ENCODE measurements around the gene CTSO. TPM values are rescaled to one million over a fixed set of nuclear protein-coding genes. Genes with fewer than 3 reads are reported as not detected.

CTSO gene
- total and polyA plus RNA-seq, 2 of the 8 experiments (the other 6 are each of a cell fraction or from before 2014, with no cell fraction given), result 0.39 to 0.41 TPM

- Histone ChIP-seq H3K23ac (ENCODE audit: insufficient read length) (no peak overlapping the region), H2AFZ (ENCODE audit: low read length) (no peak overlapping the region), H3K4me3 (ENCODE audit: extremely low read depth in 1 of 4, insufficient read depth in 2 of 4, low read depth in 3 of 4, low read length in 4 of 4) (no peak overlapping the region), H3K18ac (ENCODE audit: extremely low read depth, low read length) (no peak overlapping the region), H2BK15ac (ENCODE audit: low read length) (no peak overlapping the region), H3K4me1 (replicated peaks in 1 of 4; ENCODE audit: control insufficient read depth in 3 of 4, insufficient read depth in 4 of 4, low read length in 3 of 4) (no peaks in the 10 kb centered on the region), H3K23me2 (ENCODE audit: low read depth, low read length) (no peaks in the 10 kb centered on the region), H3K9me3 (ENCODE audit: insufficient read depth in 2 of 2, low read depth in 1 of 2, low read length in 1 of 2) (peaks cover 5 to 11% of the 10 kb centered on the region in 2 experiments; a peak in 2 of 4 replicates), H4K5ac (ENCODE audit: insufficient read length, low read depth, low read length) (no peak overlapping the region), H4K91ac (replicated peaks; ENCODE audit: insufficient read length, low read length) (no peak overlapping the region), H2BK120ac (replicated peaks; ENCODE audit: low read depth, low read length) (no peak overlapping the region), H3K56ac (replicated peaks; ENCODE audit: insufficient read length, low read depth, low read length) (no peak overlapping the region), H3K27ac (ENCODE audit: low read depth, low read length) (no peak overlapping the region), H3K9ac (replicated peaks in 1 of 4; ENCODE audit: extremely low read depth in 1 of 4, low read depth in 3 of 4, low read length in 3 of 4) (no peak overlapping the region), H2AK5ac (ENCODE audit: low read depth, low read length) (no peak overlapping the region), H3K27me3 (replicated peaks in 1 of 4; ENCODE audit: control insufficient read depth in 3 of 4, extremely low read depth in 1 of 4, insufficient read depth in 3 of 4, low read length in 3 of 4) (no peaks in the 10 kb centered on the region), H2BK5ac (ENCODE audit: low read depth, low read length) (no peak overlapping the region), H2BK20ac (ENCODE audit: low read length) (no peak overlapping the region), H4K8ac (ENCODE audit: extremely low read depth, insufficient read depth, low read length) (no peak overlapping the region), H3K79me1 (ENCODE audit: low read depth, low read length) (no peaks in the 10 kb centered on the region), H2BK12ac (ENCODE audit: low read depth, low read length) (no peak overlapping the region), H3K14ac (ENCODE audit: insufficient read length) (no peak overlapping the region), H3K79me2 (ENCODE audit: control insufficient read depth in 1 of 2, insufficient read depth in 2 of 2, low read length in 2 of 2) (no peaks in the 10 kb centered on the region), H3K36me3 (ENCODE audit: control insufficient read depth in 2 of 4, insufficient read depth in 4 of 4, low read length in 3 of 4) (no peaks in the 10 kb centered on the region), H3K4me2 (ENCODE audit: insufficient read depth in 1 of 2, low read depth in 2 of 2, low read length in 2 of 2) (no peak overlapping the region), H3K4ac (replicated peaks; ENCODE audit: insufficient read length, low read depth, low read length) (no peak overlapping the region), H4K20me1 (replicated peaks in 1 of 2; ENCODE audit: control insufficient read depth in 1 of 2, insufficient read depth in 2 of 2, low read length in 2 of 2) (no peaks in the 10 kb centered on the region)
- DNase-seq (ENCODE audit: low read depth in 1 of 2, low spot score in 2 of 2) (no peak), FAIRE-seq (no peak)
- TF ChIP-seq, protein P1, sequence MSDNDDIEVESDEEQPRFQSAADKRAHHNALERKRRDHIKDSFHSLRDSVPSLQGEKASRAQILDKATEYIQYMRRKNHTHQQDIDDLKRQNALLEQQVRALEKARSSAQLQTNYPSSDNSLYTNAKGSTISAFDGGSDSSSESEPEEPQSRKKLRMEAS (IDR thresholded peaks at IDR 0.05), result no peak
- TF ChIP-seq SP4 (IDR thresholded peaks at IDR 0.05; ENCODE audit: low read length) (no peak), SAP30 (IDR thresholded peaks at IDR 0.05; ENCODE audit: insufficient read depth, insufficient replicate concordance, low read length) (no peak), RFX5 (IDR thresholded peaks at IDR 0.05; ENCODE audit: borderline replicate concordance, low read depth, low read length) (no peak), GTF2F1 (IDR thresholded peaks at IDR 0.05; ENCODE audit: borderline replicate concordance, low read depth, low read length) (no peak)
- TF ChIP-seq, protein P2, sequence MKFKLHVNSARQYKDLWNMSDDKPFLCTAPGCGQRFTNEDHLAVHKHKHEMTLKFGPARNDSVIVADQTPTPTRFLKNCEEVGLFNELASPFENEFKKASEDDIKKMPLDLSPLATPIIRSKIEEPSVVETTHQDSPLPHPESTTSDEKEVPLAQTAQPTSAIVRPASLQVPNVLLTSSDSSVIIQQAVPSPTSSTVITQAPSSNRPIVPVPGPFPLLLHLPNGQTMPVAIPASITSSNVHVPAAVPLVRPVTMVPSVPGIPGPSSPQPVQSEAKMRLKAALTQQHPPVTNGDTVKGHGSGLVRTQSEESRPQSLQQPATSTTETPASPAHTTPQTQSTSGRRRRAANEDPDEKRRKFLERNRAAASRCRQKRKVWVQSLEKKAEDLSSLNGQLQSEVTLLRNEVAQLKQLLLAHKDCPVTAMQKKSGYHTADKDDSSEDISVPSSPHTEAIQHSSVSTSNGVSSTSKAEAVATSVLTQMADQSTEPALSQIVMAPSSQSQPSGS (IDR thresholded peaks at IDR 0.05; ENCODE audit: low read length), result no peak
- ChIA-PET POLR2A (ENCODE audit: partially characterized antibody) (no interaction called here), CTCF (ENCODE audit: partially characterized antibody) (interaction anchor here (1.0 to 1.3 kb wide), 2 partner anchors 23 to 120 kb away, joined by 3 to 4 read pairs; no protein-coding TSS in a partner anchor)
- WGBS, 2 experiments (ENCODE audit: extremely low coverage in 1 of 2, insufficient coverage in 1 of 2, insufficient read length in 1 of 2, insufficient replicate concordance in 2 of 2, low coverage in 1 of 2, low lambda C conversion rate in 2 of 2, missing lambda C conversion rate in 1 of 2), result 92% methylated on average over 3 of the region's 3 CpGs; no CpG with 5 or more reads in 1 of the 2 experiments
Observed at GRCh38 chr4:155929833-155930232, 23.8 kb downstream of the CTSO start.
